GM21576 (cell line): ENCODE data around the gene GLI3.

ENCODE experiments used
- ATAC-seq: cut with Tn5 transposase; IDR thresholded peaks from one replicate; pipeline ENCODE4 v1.9.1; 2021; ENCODE audit warnings: mild to moderate bottlenecking, moderate library complexity; ENCODE audit not compliant: unreplicated experiment

The GLI3 gene

DNA sequence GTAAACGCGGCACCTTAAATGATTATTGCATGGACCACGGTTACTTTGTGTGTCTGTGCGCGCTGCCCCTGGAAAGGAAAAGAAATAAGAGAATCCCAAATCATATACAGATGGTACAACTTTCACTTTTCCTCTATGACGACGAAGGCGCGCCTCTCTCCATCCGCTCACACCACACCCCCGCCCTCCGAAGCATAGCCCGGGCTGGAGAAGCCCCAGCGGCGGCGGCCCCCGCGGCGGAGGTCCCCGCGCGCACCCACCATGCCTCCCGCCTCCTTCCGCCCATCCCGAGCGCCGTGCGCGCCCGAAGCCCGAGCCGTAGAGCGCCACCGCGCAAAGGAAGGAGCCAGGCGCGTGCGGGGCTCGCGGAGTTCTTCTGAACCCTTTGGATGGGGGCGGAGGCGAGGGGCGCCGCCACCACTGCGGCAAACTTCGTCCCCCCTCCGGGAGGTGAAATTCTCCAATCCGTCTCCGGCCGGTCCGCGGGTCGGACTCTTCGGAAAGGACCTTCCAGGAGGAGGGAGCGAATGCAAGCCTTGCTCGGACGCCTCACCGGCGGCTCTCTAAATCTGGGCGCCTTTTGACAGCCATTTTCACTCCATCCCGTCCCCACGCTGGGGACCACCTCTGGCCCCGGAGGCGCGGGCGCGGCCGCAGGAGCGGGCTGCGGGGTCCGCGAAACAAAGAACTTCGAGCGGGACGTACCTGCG is 588 bp downstream of the GLI3 start:
- no peak for ATAC-seq

DNA sequence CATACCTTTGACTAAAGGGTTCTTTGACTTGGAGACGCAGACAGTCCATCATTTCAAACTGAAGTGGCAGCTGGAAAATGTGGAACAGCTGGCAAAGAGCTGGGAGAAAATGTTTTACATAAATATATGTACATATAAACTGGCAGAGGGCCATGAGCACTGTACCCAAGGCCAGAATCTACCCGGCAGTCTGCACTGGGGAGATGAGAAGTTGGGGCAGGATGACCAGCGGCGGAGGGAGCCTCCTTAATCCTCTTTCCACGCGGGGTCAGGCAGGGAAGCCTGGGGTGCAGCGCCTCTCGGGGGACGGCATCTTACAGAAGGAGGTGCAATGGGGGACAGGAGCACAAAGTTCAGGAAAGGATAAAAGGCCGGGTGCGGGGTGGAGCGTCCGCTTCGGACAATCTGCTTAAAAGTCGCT is 1.3 kb downstream of the GLI3 start:
- no peak for ATAC-seq

DNA sequence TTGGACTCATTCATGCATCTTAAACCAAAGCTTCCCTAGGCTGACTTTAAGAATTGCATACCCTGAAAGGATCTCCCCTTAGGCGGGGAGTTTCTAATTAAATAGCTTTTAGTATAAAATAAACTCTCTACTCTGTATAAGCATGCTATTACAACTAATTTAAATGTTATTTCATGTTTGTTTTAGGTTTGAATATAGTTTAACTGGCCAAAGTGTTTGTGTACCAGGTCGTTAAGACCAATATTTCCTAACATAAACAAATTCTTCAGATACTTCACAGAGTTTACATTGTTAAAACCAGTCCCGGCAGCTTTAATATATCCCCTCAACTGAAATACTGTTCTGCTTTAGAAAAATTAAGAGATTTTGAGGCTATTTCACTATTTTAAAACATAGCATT is 2.3 kb downstream of the GLI3 start:
- ATAC-seq, result no peak

DNA sequence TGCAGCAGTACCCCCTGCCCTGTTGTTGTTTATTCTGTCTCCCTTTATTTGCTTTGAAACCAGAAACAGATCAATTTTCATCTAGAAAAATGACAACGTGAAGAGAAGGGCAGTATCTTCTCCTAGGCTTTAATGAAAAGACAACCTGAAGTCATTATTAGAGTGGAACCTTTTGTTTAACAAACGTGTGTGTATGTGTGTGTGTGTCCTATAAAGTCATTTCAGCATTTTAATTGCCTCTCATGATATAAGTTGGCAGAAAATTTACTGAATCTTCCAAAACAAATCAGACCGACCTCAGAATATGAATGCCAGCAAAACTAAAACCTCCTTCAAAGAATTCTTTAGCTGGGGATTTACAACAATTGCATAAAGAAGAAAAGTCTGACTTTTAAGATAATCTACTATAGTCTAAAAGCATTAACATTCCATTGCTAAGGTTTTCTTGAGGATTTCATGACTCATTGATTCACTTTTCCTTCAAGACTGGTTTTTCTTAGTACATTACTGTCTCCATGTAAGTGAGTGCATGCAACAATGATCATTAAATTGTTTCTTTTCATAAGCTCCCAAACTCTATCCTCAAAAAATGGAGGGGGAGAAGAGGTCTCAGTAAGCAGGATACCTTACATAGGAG is 3.2 kb downstream of the GLI3 start:
- no peak for ATAC-seq

DNA sequence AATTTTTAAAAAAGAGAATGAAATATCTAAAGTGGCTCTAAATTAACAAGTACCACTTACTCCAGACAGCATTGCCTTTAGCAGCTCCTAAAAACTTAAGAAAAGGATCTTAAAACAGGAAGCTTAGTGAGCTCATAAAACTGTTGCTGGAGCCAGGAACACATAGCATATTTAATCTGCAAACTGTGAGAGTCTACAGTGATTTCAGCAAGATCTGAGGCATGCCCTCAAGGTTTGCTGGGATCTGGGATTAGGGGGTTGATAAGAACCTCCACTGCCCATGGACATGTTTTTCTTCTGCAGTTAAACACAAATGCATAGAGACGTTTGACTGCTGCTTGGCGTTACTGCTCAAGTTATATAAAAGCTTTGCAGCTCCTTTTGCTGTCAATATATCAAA is 3.8 kb downstream of the GLI3 start:
- ATAC-seq, result no peak

DNA sequence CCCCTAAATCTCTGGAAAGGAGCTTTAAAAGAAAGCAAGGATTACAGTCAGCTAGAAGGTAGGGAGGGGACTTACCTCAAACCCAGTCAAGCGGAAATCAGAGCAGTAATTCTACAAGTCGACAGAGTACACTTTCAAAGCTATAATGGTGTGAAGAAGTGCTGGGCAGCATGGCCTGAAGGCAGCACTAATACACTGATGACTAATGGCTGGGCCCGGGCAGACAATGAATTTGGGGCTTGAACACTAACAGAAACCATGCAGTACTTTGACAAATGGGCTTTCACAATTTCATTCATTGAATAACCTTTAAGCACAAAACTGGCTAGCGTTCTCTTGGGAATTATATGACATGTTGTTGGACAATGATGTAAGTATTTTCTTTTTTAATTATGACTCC is 4.7 kb downstream of the GLI3 start:
- no peak for ATAC-seq

DNA sequence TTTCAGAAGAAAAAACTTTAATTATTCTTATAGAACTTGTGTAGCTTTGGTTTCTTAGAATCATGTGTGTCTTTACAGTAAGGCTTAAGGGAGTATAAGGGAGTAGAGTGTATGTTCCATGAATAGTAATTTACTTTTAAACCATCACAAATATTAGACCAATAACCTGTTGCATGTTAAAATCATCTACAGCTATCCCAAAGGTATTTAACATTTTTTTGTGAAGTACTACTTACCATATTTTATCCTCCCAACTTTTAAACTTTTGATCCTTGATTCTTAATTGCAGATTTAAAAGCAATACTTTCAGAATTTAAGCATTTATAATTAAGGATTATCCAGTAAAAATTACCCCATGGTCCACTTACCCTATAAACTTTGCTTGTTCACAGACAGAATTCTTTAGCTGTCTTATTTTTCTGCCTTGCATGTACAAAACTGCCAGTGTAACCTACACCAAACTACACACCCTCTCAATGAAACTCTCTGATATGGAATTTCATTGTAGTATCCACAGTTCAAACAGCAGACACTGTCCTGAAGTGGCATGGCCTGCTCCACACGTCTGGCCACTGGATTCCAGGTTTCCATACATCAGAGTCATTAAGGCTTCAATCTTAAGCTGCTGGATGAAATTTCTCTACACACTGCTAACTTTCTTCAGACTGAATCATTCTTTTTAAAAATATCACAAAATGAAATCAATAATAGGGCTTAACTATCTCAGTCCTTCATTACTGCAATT is 5.8 kb downstream of the GLI3 start:
- no peak for ATAC-seq

DNA sequence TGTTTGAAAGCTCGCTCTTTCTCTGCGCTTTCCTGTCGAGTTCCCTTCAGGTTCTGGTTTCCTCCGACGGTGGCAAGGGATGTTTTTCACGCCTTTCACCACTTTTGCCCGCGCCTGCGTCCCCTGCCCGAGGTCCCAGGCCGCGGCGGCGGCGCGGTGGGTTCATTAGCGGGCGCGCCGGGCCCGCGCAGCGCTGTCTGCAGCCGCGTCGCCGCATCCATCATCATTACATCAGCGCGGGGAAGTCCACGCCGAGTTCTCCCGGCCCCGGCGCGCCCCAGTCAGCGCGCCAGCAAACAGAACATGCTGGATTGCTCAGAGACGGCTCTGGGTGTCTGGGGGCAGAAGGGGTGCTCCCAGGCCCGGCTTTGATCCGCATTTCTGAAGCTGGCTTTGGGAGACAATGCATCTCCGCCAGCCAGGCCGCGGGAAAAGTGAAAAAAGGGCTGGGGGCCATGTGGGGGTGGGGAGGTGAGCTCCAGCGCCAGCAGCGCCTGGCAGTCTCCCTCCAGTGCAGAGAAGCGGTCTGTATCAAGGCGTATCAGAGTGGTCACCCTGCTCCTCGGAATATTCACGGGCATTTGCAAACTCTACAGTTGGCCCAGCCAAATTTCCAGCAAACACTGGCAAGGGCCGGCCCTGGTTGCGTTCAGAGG is 8.9 kb downstream of the GLI3 start:
- peak; percentile 28 for ATAC-seq

DNA sequence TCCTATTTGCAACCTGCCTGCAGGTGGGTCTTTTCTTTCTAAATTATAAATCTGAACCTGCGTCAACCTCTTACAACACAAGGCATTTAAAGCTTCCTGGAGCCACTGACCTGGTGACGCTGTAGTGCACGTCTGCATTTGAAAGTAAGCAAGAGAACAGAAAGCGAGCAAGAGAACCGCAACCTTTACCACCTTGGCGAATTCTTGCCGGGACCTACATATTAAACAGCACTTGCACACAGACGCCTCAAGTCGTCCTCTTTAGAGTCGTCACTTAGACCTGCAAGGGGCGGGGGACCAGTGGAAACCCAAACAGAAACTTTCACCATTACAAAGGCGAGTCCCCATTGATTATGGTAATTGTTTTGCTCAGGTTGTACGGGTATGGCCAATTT is 9.5 kb downstream of the GLI3 start:
- peak; percentile 84 for ATAC-seq

DNA sequence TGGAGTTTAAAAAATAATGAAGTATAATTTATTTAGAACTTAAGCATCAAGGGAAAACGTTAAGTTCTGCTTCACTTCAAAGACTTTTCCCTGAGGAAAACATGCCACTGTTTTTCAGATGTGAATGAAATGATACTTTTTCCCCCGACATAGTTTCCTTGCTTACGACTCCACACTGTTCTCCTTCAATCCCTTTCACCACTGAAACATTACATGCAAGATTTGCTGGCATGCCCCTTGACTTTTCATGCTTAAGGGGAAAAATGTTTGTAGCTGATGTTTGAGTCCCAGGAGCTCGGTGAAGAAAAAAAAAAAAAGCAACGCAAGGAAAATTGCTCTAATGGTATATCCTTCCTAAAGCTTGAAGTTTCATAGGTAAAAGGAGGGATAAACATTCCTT is 10.0 kb downstream of the GLI3 start:
- ATAC-seq, result no peak

DNA sequence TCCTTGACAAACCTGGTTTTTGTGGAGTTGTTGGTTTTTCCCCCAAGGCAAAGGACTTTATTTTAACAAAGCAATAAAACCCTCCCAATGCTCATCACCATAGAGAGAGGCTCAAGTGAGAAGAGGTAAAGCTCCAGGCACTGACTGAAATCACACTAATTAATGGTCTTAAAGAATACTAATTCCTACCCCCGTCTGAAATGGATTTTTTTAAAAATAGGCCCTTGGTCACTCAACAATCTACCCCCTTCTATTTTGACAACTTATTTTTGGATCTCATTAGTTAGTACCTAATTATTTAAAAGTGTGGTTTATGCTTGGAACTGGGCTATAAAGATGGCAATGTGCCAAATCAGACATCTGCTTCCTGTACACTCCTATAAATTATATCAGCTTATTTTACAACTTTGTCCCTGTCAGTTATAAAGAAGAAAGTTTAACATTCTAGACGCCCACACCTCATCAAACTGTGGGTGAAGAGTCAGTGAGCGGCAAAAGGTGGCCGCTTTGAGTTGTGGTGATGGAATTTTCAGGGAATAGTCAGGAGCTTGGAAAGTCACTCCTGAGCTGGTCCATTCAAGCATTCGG is 10.6 kb downstream of the GLI3 start:
- no peak for ATAC-seq

DNA sequence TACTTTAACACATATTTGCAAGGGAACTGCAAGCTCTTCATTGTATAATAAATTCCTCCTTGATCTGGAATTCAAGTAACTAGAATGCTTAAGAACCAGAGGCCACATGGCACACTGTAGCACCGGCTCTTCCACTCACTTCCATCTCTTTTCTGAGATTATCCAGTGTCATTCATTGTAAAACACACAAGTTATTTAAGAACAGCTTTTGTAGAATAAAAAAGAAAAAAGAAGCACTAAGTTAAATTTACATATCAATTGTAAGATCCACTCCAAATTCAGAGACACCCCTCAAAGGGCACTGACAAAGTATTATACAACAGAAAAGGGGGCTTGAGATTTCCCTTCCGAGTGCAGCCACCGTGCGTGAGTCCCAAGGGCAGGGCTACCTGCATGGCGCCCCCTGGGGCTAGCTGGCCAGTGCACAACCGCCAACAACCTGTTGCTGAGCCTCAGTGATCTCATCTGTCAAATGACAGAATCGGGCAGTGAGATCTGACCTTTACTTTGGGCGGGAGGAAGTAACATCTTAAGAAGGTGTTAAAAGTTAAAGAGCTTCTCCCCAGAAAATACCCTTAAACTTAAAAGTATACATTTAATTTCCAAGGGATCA is 12.5 kb downstream of the GLI3 start:
- ATAC-seq, result no peak

DNA sequence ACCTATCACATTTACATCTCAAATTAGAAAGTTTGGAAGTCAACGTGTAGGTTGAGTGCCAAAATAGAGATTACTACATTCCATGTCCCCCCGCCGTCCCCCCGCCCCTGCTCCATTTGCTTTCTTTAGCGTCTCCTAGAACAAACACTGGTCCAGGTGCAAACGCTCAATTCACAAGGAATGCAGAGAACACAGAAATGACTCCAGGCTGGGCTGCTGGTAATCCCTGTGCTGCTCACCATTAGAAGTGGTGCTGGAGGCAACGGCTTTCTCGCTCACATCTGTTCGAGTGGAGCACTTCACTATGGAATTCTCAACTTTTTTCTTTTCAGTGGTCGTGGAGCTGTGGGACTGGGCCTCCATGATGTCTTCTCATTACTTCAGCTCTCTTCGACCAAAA is 14.1 kb downstream of the GLI3 start:
- ATAC-seq, result no peak

DNA sequence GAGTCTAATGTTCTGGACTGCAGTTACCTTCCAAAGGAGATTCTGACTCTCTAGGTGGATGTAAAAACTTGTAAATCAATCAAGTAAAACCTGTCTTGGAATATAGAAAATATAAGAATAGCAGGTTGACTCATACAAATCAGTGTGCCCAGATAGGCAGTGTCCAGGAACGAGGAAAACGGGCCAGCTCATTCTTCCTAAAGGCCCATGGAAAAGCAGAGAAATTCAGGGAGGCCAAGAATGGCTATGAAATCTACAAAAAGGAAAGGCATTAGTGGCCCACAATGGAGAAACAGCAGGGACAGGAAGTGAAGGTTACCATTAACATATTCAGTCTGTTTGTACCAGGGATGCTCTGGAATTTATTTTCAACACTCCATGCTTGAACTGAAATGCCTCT is 14.9 kb downstream of the GLI3 start:
- ATAC-seq, result no peak

DNA sequence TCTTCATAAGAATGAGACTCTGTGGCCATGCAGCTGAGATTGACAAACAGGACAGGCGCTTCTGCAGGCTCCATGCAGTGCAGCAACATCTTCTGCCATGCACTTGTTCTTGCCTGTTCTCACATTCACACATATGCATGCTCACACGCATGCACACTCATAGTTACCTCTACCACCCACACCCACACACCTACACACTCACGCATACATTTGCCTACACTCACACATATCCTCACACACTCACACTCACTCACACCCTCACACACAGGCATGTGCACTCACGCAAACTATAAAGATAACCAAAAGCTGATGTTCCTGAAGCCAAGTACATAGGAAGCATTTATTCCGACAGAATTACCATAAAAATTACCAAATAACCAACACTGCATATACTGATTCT is 15.7 kb downstream of the GLI3 start:
- no peak for ATAC-seq

DNA sequence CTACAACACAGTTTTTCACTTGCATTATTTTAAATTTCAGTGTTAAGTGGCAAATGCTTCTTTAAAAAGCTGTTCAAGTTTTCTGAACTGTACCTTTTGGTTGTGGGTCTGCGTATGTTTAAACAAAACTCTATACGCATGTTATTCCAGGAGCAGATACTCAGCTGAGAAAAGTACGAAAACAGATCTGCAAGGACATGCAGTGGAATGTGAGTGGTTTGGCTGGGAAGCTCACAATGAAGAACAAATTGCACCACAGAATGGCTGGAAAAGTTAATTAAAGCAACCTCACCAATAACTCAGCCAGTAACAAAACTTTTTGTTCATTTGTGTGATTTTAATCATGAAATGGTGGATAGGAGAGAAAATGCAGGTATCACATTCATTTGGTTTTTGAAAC is 17.6 kb downstream of the GLI3 start:
- ATAC-seq, result no peak

DNA sequence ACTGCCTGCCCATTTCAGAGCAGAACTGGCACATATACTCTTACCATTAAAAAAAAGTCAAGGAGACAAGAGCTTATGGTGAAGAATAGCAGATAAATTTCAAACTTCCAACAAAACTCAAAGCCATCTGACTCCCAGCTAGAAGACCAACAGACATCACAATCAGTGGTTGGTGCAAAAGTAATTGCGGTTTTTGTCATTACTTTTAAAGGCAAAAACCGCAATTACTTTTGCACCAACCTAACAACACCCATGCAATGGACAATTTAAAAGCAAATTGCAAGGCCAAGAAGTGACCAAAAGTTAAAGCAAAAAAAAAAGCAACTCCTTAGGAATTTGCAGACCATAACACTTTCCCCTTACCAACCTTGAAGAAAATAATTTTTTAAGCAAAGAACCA is 18.8 kb downstream of the GLI3 start:
- no peak for ATAC-seq

DNA sequence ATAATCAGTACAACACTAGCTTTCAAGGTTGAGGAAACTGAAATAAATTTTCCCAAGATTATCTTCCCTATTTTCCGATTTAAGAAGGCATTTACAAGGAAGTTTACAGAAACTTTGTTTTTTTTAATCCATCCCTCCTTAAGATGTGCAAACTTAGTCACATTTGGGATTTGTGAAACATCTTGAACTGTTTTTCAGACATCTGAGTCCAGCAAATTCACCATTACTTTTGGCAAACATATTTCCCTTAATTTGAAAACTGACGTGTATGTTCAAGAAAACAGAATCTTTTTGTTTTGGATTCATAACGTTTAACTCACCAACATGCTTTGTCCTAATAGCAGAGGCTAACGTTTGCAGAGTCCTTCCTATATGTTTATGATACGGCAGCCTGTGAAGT is 19.5 kb downstream of the GLI3 start:
- no peak for ATAC-seq

DNA sequence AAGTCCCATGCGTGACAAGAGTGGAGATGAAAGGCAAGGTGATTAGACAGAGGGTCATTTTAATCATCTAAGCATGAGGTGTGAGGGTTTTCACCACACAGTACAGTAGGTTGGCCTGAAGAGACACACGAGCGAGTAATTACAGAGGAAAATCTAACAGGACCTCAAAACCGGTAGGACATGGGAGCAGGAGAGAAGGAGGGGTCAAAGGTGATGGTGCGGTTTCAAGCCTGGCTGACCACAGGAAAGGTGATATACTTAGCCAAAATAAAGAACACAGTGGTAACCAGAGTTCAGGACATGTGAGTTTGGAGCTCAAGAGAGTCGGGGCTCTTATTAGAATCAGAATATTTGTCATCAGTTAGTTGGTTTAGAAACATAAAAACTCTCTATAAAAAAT is 20.0 kb downstream of the GLI3 start:
- ATAC-seq, result no peak

DNA sequence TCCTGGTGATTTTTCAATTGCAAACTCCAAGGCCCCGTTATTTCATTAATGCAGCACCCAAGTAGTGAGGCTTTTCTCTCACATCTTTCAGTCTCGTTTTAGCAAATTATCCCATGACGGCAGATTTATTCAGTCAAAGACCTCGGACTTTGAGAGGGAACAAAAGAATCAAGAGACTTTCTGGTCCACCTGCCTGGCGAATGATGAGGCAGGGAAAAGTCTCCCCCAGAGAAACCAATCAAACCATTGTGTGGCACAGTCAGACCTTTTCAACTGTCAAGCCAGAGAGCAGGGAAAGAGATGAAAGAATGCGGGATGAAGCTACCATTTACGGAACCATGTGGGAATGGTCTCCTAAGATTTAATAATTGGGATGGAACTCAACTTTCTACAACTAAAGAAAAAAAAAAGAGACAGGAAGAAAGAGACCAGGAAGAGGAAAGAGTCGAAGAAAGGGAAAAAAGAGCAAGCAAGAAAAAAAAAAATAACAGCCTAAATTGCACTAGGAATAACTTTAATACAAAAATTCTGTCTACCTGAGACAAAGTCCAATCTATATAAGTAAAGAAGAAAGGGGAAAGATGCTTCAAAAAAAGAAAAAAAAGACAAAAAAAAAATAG is 22.8 kb downstream of the GLI3 start:
- no peak for ATAC-seq

DNA sequence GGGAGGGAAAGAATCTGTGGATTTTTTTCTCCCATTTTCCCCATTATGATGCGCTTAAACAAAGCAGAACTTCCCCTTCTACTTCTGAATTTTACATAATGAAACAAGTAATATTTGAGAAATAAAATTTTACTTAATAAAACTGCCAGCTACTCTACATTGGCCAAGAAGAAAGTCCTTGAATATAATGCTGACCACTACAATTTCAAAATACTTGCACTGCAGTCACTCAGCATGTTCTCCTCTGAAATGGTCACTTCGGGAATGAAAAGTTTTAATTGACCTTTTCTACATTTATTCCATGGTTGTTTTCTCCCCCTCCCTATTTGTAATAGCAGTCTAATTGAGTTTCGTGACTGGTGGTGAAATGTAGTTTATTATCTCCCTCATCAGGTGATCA is 23.9 kb downstream of the GLI3 start:
- no peak for ATAC-seq
